GM21619 (cell line): ENCODE measurements around the gene WDCP.
"Not testable (repeated sequence)": the region's sequence is repeated elsewhere in the genome, so short reads cannot be mapped to it uniquely, and the experiment has no call there.

ENCODE experiments used
- ATAC-seq: cut with Tn5 transposase; IDR thresholded peaks from one replicate; pipeline ENCODE4 v1.9.1; 2021; ENCODE audit not compliant: unreplicated experiment

Gene WDCP

DNA sequence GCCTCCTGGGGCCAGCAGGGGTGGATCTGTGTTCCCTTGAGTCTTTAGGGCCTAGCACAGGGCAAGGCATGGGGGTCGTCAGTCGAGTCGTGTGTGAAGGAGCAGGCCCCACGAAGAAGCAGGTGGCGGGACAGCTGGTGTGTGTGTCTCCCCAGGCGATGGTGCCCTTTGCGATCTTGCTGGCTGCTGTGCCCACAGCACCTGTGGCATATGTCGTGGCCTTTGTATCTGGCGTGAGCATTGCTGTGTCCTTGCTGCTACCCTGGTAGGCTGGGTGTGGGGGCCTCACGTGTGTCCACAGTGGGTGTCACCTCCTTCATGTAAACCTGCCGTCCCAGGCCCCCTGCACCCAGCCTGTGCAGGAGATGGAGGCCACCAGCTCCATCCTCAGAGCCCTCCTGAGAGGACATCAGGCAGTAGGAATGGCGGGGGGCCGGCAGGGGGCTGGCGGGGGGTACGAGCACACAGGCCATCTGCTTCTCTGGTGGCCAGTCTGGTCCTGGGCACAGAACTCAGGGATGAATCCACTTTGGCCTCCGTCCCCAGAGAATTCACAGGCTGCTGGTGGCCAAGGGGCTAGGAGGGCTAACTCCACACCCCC, 24.1 kb downstream of the WDCP start:
- no peak for ATAC-seq

DNA sequence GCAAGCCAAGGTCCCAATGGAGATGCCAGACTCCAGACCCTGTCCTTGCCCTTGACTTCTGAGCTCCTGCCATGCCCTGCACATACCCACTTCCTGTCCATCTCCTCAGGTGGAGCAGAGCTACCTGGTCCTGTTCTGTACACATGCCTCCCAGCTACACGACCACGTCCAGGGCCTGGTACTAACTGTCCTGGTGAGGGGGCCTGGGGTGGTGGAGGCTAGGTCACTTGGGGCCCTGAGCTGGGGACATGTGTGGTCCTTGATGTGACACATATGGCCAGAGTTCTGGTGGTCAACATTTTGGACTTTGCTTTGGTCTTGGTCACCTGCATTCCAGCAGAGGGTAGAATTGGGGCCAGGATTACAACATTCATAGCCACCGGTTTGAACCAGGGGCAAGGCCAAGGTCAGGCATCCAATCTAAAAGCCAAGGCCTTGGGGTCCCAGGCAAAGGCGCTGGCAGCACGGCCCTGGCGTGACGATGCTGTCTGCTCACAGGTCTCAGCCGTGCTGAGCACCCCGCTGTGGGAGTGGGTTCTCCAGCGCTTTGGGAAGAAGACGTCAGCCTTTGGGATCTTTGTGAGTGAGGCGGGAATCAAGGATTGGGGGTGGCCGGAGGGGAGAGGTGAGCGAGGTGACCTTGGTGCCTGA, 24.7 kb downstream of the WDCP start:
- no peak for ATAC-seq

DNA sequence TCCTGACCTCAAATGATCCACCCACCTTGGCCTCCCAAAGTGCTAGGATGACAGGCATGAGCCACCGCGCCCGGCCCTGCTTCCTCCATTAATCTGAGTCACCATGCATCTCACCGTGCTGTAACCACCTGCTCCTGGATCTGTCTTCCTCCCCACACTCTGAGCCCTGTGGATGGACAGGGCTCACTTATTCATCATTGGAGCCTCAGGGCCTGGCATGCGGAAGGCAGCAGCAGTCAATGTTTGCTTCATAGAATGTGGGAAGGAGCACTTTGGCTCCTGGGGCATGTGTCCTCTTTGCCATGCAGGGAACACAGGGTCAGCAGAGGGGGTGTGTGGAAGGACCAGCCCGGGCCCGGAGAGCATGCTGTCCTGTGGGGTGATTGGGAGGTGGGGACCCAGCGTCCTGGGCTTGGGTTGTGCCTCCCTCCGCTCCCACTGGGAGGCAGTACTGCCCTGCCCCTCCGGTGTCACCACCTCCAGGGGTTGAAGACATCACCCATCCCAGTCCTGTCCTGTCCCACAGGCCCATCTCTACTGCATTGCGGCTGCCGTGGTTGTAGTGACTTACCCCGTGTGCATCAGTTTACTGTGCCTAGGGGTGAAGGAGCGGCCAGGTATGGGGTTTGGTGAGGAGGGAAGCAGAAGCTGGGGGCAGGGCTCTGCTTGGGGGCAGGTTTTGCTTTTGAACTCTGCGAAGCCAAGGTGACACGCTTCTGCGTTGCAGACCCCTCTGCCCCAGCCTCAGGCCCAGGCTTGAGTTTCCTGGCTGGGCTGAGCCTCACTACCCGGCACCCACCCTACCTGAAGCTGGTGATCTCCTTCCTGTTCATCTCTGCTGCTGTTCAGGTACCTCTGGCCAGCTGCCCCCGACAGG, 25.8 kb downstream of the WDCP start:
- no peak for ATAC-seq

- ATAC-seq: no peak
These were observed 26.9 kb downstream of the WDCP start for GRCh38 chr2:24020244-24020643.

DNA sequence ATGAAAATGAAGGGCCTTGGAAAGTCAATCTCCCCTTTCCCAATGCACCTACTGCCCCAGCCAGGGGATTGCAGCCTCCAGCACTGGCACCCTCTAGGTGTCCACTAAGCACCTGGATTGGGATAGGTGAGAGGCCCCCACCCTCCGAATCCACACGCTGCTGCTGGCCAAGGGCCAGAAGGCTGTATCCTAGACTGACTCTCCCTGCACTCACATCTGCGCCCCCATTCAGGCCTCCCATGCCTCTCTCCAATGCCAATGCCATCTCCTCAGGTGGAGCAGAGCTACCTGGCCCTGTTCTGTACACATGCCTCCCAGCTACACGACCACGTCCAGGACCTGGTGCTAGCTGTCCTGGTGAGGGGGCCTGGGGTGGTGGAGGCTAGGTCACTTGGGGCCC, 27.5 kb downstream of the WDCP start:
- no peak for ATAC-seq

- no peak for ATAC-seq
These were observed 28.9 kb downstream of the WDCP start for GRCh38 chr2:24018241-24018640.

- ATAC-seq: no peak
These were observed 29.5 kb downstream of the WDCP start for GRCh38 chr2:24017711-24018110.

GRCh38 chr2:24016853-24017703, 30.1 kb downstream of the WDCP start:
- ATAC-seq: no peak

- ATAC-seq: no peak
These were observed 30.8 kb downstream of the WDCP start for GRCh38 chr2:24016376-24016761.

DNA sequence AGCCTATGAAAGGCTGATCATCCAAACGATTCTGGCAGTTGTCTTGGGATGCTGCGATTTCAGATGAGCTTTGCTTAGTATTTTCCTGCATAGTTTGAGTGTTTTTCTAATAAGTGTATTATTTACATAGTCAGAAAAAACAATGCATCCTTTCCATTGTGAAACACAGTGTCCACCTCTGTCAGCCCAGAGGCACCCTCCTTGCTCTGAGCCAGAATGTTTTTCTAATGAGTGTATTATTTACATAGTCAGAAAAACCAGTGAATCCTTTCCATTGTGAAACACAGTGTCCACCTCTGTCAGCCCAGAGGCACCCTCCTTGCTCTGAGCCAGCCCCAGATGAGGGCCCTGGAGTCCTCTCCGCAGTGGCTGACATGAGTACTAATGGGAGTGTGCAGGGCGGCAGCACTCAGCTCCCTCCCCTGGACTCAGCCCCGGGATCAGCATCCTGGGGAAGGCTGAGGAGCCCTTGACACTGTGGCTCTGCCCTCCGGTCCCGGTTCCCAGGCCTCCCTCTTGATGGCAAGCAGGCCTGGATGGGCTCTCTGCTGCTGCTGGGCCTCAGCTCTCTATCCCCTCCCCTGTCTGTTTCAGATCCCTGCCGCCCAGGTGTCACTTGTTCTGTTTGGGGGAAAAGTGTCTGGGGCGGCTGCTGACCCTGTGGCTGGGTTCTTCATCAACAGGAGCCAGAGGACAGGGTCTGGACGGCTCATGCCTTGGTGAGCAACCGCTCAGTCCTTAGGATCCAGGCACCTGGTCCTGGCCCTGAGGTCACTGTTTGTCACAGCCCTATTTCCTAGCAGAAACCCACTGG, 31.4 kb downstream of the WDCP start:
- ATAC-seq: no peak

- not testable (repeated sequence) for ATAC-seq
These were observed 32.3 kb downstream of the WDCP start for GRCh38 chr2:24014902-24015301.

GRCh38 chr2:24012521-24013188, 34.5 kb downstream of the WDCP start:
- ATAC-seq: no peak

- no peak for ATAC-seq
These were observed 35.7 kb downstream of the WDCP start for GRCh38 chr2:24011250-24012104.

DNA sequence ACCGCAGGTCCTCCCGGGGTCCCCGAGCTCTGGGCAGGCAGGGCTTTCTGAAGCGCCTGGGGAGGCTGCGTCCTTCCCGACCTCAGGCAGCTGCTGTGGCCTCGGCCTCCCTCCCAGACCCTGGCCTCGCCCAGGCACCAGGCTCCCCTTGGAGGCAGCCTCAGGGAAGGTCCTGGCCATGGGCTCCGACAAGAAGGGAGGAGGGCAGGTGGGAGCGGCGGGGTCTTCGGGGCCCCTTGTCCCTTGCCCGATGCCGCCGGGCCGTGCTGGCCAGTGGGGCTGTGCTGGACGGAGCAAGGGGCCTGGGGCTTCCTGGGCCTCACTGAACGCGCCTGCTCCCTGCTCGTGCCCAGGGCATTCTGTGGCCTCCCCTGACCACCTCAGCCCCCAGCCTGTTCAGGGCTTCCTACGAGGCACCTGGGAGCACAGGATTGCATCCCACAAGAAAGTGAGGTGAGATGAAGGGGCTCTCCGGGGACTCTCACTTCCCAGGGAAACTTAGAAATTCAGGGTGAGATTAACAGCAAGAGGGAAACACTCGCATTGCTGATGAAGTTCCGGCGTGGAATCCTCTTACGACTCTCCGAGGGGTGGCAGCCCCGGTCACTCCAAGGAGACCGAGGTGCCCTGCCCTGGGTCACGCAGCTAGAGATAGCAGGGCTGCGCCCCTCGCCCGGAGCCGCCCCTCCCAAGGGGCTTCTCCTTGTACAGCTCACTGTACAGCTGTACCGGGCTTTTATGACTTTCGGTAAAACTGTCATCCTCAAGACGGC, 36.5 kb downstream of the WDCP start:
- ATAC-seq: no peak

DNA sequence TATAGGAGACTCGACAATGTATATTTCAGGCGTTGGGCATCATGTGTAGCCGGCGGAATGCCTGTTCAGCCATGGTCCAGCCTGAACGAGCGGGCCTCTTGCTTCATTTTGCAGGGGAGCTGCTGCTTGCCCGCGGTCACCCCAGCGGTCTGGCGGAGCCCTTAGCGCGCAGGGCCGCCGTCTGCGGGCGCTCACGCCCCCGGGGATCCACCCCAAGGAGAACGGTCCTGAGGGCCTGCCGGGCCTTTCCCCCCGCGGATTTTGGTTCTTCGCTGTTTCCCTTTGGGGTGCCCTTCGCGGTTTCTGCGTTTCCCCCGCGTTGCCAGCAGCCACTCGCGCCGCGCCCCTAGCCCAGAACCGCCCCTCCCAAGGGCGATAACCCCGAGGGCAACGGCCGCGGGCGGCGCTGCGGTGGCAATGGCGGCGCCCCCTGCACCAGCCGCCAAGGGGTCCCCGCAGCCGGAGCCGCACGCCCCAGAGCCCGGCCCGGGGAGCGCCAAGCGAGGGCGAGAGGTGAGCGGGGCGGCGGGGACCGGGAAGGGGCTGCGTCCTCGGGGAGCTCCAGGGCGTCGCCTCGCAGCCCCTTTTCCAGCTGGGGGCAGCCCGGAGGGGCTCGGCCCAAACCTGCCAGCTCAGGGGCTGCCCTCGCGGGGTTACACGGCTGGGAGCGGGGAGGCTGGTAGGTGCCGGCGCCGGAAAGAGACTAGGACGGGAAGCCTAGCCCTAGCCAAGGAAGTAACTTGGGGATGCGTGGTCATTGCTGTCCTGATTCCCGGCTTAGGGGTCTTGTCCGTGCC, 37.3 kb downstream of the WDCP start, which contains the start of gene MFSD2B:
MFSD2B (plus strand) TSS at position 406 of the 797 bp plus-strand sequence; CDS start at position 418, 12 bp downstream.
- no peak for ATAC-seq

- no peak for ATAC-seq
These were observed 37.9 kb downstream of the WDCP start for GRCh38 chr2:24009367-24009679.

DNA sequence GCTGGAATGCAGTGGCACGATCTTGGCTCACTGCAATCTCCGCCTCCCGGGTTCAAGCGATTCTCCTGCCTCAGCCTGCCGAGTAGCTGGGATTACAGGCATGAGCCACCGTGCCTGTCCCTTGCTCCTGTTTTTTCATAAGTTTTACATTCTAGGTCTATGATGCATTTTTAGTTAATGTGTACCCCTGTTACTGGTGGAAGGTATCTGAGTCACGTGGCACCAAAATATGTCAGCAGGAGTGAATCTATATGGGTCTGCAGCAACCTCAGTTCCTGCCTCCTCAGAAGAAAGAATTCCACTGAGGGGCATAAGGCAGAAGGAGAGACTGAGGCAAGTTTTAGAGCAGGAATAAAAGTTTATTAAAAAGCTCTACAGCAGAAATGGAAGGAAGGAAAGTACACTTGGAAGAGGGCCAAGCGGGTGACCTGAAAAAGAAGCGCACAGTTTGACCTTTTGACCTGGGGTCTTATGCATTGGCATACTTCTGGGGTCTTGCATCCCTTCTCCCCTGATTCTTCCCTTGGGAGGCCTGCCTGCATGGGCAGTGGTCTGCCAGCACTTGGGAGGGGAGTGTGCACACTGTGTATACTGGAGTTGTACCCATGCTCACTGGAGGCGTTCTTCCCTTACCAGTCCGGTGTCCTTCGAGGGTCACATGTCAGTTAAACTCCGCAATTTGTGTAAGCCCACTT, 38.4 kb downstream of the WDCP start:
- no peak for ATAC-seq
